A673 (cell line): ENCODE measurements around the gene PDLIM5. TPM values are rescaled to one million over a fixed set of nuclear protein-coding genes. Genes with fewer than 3 reads are reported as not detected.

Experiments
- BruUV-seq: library from RNA; stranded (reverse); fragments of 400-500 nt; replicated peaks from 2 replicates; lab custom pipeline; 2021; lab: Mats Ljungman, UMichigan
- CTCF ChIA-PET: fragments of 300-600 bp; sonication (Branson Sonifier 250); formaldehyde crosslinking; loops from one replicate; lab custom pipeline; 2022; ENCODE audit warnings: antibody characterized with exemption; lab: Charles Lee
- POLR2A ChIA-PET: fragments of 300-600 bp; sonication (Branson Sonifier 250); formaldehyde crosslinking; loops from one replicate; lab custom pipeline; 2022; ENCODE audit warnings: antibody characterized with exemption; ENCODE audit not compliant: low non-redundant PET; lab: Charles Lee
- DNase-seq: peaks from one replicate; pipeline ENCODE4 v3.0.0-alpha.2; 2015; ENCODE audit warnings: low spot score
- H3K27ac ChIP-seq: fragments of 200-600 bp; sonication (generic); 2 replicates; pipeline ENCODE4 v1.5.1; 2016; ENCODE audit warnings: mixed run types, low read depth, mild to moderate bottlenecking, mixed read lengths, antibody characterized with exemption, low read length; ENCODE audit not compliant: poor library complexity, severe bottlenecking
- H3K27me3 ChIP-seq: fragments of 200-600 bp; sonication (generic); replicated peaks from 2 replicates; pipeline ENCODE4 v1.6.1; 2017; ENCODE audit warnings: mixed run types, low read depth, mild to moderate bottlenecking, mixed read lengths, antibody characterized with exemption, low read length; ENCODE audit not compliant: insufficient read depth, poor library complexity
- H3K36me3 ChIP-seq: fragments of 200-600 bp; sonication (generic); 2 replicates; pipeline ENCODE4 v1.6.1; 2016; ENCODE audit warnings: mixed run types, mild to moderate bottlenecking, mixed read lengths, antibody characterized with exemption, low read length; ENCODE audit not compliant: insufficient read depth, poor library complexity, severe bottlenecking
- H3K4me1 ChIP-seq: fragments of 200-600 bp; sonication (generic); 2 replicates; pipeline ENCODE4 v1.6.1; 2017; ENCODE audit warnings: mixed run types, mild to moderate bottlenecking, mixed read lengths, antibody characterized with exemption, low read length; ENCODE audit not compliant: insufficient read depth, poor library complexity, severe bottlenecking
- H3K4me3 ChIP-seq: fragments of 200-600 bp; sonication (generic); 2 replicates; pipeline ENCODE4 v1.5.1; 2016; ENCODE audit warnings: low read depth, mixed run types, mild to moderate bottlenecking, mixed read lengths, low read length; ENCODE audit not compliant: poor library complexity, severe bottlenecking
- H3K9me3 ChIP-seq: fragments of 200-600 bp; sonication (generic); 2 replicates; pipeline ENCODE4 v1.6.1; 2016; ENCODE audit warnings: mixed run types, low read depth, mild to moderate bottlenecking, mixed read lengths, antibody characterized with exemption, low read length; ENCODE audit not compliant: poor library complexity, severe bottlenecking
- EZH2 ChIP-seq: fragments of 200-600 bp; sonication (generic); IDR thresholded peaks from 2 replicates; pipeline ENCODE4 v1.6.1; 2017; ENCODE audit warnings: borderline replicate concordance, low read depth, mild to moderate bottlenecking, mixed read lengths, antibody characterized with exemption, low read length; ENCODE audit not compliant: poor library complexity, severe bottlenecking
- intact Hi-C: fragments of 100-400 bp; cut with micrococcal nuclease; formaldehyde crosslinking; loops from one replicate; pipeline ENCODE4 v1.10.0; 2022; ENCODE audit not compliant: unreplicated experiment
- total RNA-seq: library from RNA; stranded (reverse); gene quantifications from 2 replicates; pipeline ENCODE4 v1.2.3, GENCODE V29; 2021
- TF ChIP-seq, protein P1 (sequence below): fragments of 300-800, 200-600 bp; sonication (generic); conservative IDR thresholded peaks from 2 replicates; pipeline ENCODE4 v1.5.1; 2017; ENCODE audit warnings: low read depth, mild to moderate bottlenecking, antibody characterized with exemption, low read length, moderate library complexity, mixed read lengths

The PDLIM5 gene
- total RNA-seq, 1 experiment from 2014 or later = 174 TPM

- no peak overlapping the region for H3K27ac ChIP-seq
- CTCF ChIA-PET = no interaction called here
- intact Hi-C loops = no loop called here
- H3K36me3 ChIP-seq = peaks cover 11% of the 10 kb centered on the region
- POLR2A ChIA-PET = no interaction called here
- TSS peak; percentile 22 for BruUV-seq
- no peak for DNase-seq
- no peaks in the 10 kb centered on the region for H3K9me3 ChIP-seq
- no peaks in the 10 kb centered on the region for H3K27me3 ChIP-seq
- TF ChIP-seq EZH2 = no peak
- TF ChIP-seq, protein P1, sequence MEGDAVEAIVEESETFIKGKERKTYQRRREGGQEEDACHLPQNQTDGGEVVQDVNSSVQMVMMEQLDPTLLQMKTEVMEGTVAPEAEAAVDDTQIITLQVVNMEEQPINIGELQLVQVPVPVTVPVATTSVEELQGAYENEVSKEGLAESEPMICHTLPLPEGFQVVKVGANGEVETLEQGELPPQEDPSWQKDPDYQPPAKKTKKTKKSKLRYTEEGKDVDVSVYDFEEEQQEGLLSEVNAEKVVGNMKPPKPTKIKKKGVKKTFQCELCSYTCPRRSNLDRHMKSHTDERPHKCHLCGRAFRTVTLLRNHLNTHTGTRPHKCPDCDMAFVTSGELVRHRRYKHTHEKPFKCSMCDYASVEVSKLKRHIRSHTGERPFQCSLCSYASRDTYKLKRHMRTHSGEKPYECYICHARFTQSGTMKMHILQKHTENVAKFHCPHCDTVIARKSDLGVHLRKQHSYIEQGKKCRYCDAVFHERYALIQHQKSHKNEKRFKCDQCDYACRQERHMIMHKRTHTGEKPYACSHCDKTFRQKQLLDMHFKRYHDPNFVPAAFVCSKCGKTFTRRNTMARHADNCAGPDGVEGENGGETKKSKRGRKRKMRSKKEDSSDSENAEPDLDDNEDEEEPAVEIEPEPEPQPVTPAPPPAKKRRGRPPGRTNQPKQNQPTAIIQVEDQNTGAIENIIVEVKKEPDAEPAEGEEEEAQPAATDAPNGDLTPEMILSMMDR = no peak
- H3K4me3 ChIP-seq = no peak overlapping the region
- peaks cover 28% of the 10 kb centered on the region for H3K4me1 ChIP-seq
Measured at GRCh38 chr4:94665500-94666404, 214.0 kb downstream of the PDLIM5 start.

GRCh38 chr4:94668724-94669123, 217.0 kb downstream of the PDLIM5 start:
- intact Hi-C loops = no loop called here

GRCh38 chr4:94669672-94670664, 218.2 kb downstream of the PDLIM5 start:
- TF ChIP-seq, protein P1 = no peak
- TF ChIP-seq EZH2 = no peak
- ChIA-PET CTCF (no interaction called here), POLR2A (no interaction called here)
- Histone ChIP-seq H3K4me1 (peaks cover 28% of the 10 kb centered on the region), H3K9me3 (no peaks in the 10 kb centered on the region), H3K4me3 (no peak overlapping the region), H3K27me3 (no peaks in the 10 kb centered on the region), H3K36me3 (no peaks in the 10 kb centered on the region), H3K27ac (no peak overlapping the region)
- no TSS peak for BruUV-seq
- no peak for DNase-seq
- intact Hi-C loops = no loop called here

More at GRCh38 chr4:94668724-94669123, 217.0 kb downstream of the PDLIM5 start:
- DNase-seq = peak; percentile 21
- ChIA-PET POLR2A (no interaction called here), CTCF (no interaction called here)
- Histone ChIP-seq H3K4me3 (no peak overlapping the region), H3K27ac (no peak overlapping the region), H3K9me3 (no peaks in the 10 kb centered on the region), H3K27me3 (no peaks in the 10 kb centered on the region), H3K4me1 (peaks cover 28% of the 10 kb centered on the region), H3K36me3 (no peaks in the 10 kb centered on the region)
- TF ChIP-seq, protein P1 = no peak
- TF ChIP-seq EZH2 = no peak
- BruUV-seq = no TSS peak
